Measurements from ENCODE around the gene MICAL2. TPM values are rescaled to one million over a fixed set of nuclear protein-coding genes. Genes with fewer than 3 reads are reported as not detected.
A peak's percentile ranks its signal among the peaks of the same experiment; 100 is the strongest.

The MICAL2 gene
- total RNA-seq, 1 donor from 2014 or later: 237 TPM

GRCh38 chr11:12226093-12226492, 115.7 kb downstream of the MICAL2 start:
- no peak overlapping the region for H3K4me3 ChIP-seq
- peak overlapping the region; percentile 94 to 98 for H3K27ac ChIP-seq
- no peaks in the 10 kb centered on the region for H3K27me3 ChIP-seq
- DNase-seq (ENCODE audit: low spot score in 2 of 2): no peak
- H3K9me3 ChIP-seq: no peaks in the 10 kb centered on the region
- H3K36me3 ChIP-seq: peaks cover 95 to 100% of the 10 kb centered on the region in 2 donors
- H3K4me1 ChIP-seq: peaks cover 24 to 40% of the 10 kb centered on the region in 2 donors
- intact Hi-C loops (cut with DNase I): no loop called here
- TF ChIP-seq, protein P1, sequence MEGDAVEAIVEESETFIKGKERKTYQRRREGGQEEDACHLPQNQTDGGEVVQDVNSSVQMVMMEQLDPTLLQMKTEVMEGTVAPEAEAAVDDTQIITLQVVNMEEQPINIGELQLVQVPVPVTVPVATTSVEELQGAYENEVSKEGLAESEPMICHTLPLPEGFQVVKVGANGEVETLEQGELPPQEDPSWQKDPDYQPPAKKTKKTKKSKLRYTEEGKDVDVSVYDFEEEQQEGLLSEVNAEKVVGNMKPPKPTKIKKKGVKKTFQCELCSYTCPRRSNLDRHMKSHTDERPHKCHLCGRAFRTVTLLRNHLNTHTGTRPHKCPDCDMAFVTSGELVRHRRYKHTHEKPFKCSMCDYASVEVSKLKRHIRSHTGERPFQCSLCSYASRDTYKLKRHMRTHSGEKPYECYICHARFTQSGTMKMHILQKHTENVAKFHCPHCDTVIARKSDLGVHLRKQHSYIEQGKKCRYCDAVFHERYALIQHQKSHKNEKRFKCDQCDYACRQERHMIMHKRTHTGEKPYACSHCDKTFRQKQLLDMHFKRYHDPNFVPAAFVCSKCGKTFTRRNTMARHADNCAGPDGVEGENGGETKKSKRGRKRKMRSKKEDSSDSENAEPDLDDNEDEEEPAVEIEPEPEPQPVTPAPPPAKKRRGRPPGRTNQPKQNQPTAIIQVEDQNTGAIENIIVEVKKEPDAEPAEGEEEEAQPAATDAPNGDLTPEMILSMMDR (IDR thresholded peaks at IDR 0.05): no peak

- TF ChIP-seq, protein P1 (IDR thresholded peaks at IDR 0.05): no peak
- peaks cover 9 to 37% of the 10 kb centered on the region in 2 donors for H3K4me1 ChIP-seq
- peak overlapping the region; percentile 94 to 98 for H3K27ac ChIP-seq
- no peak overlapping the region for H3K4me3 ChIP-seq
- no peaks in the 10 kb centered on the region for H3K9me3 ChIP-seq
- no peak for DNase-seq (ENCODE audit: low spot score in 2 of 2)
- intact Hi-C loops (cut with DNase I): loop anchor here (10.0 kb wide), 1 partner anchor 1085 kb away; no protein-coding TSS in a partner anchor
- peaks cover 69 to 78% of the 10 kb centered on the region in 2 donors for H3K36me3 ChIP-seq
- no peaks in the 10 kb centered on the region for H3K27me3 ChIP-seq
These were observed 119.2 kb downstream of the MICAL2 start for GRCh38 chr11:12229450-12230229.

- H3K36me3 ChIP-seq: peaks cover 49 to 74% of the 10 kb centered on the region in 2 donors
- TF ChIP-seq, protein P1 (IDR thresholded peaks at IDR 0.05): no peak
- H3K4me1 ChIP-seq: peaks cover 22 to 59% of the 10 kb centered on the region in 2 donors
- H3K27me3 ChIP-seq: no peaks in the 10 kb centered on the region
- peak overlapping the region; percentile 94 to 98 for H3K27ac ChIP-seq
- no peak overlapping the region for H3K4me3 ChIP-seq
- H3K9me3 ChIP-seq: no peaks in the 10 kb centered on the region
- intact Hi-C loops (cut with DNase I): loop anchor here (2.0 to 10.0 kb wide), 2 partner anchors 31 to 1087 kb away; no protein-coding TSS in a partner anchor
- DNase-seq (ENCODE audit: low spot score in 2 of 2): no peak
These were observed 121.8 kb downstream of the MICAL2 start for GRCh38 chr11:12232160-12232559.

DNA sequence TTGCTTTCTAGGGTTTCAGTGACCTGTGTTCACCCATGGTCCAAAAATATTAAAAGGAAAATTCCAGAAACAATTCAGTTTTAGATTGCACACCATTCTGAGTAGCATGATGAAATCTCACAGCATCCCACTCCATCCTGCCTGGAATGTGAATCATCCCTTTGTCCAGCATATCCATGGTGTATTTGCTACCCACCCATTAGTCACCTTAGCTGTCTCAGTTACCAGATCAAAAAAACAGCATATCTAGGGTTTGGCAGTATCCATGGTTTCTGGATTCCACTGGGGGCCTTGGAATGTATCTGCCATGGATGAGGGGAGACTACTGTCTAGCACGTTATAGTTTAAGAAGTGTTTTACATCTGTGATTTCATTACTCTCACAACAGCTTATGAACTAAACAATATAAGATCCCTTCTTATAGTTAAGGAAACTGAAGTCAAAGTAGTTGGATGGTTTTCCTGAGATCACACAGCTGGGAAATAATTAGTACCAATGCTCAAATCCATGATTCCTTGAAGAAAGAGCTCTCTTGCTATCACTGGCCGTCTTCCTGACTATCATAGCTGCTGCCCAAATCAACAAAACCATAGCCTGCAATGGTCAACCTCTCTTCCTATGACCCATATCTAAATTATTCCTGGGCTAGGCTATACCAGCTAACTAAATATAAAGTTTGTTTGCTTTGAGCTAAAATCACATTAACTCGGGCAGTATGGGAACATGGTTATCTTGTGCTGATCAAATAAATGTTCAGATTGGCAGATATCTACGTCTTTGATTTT, 122.6 kb downstream of the MICAL2 start:
- TF ChIP-seq, protein P1 (IDR thresholded peaks at IDR 0.05): no peak
- intact Hi-C loops (cut with DNase I): loop anchor here (2.0 to 10.0 kb wide), 2 partner anchors 32 to 1088 kb away; no protein-coding TSS in a partner anchor
- Histone ChIP-seq H3K27ac (peak overlapping the region; percentile 94 to 98), H3K9me3 (no peaks in the 10 kb centered on the region), H3K4me1 (peaks cover 22 to 67% of the 10 kb centered on the region in 2 donors), H3K4me3 (no peak overlapping the region), H3K36me3 (peaks cover 44 to 74% of the 10 kb centered on the region in 2 donors), H3K27me3 (no peaks in the 10 kb centered on the region)
- DNase-seq (ENCODE audit: low spot score in 2 of 2): no peak

DNA sequence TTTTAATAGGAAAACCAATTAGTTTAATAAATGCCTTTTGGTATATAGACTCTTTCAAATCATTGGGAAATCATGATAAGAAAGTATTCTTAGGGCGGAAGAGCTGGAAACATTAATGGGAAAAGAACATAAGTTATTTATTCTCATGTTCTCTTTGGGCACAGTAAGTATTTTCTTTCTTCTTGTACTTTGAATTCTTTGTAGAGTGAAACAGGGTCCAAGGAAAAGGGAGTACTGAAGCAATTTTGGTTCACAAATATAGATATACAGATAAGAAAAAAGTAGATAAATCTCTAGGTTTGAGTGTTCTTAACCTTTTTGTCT, 123.2 kb downstream of the MICAL2 start:
- H3K4me3 ChIP-seq: no peak overlapping the region
- H3K4me1 ChIP-seq: peaks cover 22 to 70% of the 10 kb centered on the region in 2 donors
- H3K9me3 ChIP-seq: no peaks in the 10 kb centered on the region
- H3K27me3 ChIP-seq: no peaks in the 10 kb centered on the region
- peaks cover 38 to 73% of the 10 kb centered on the region in 2 donors for H3K36me3 ChIP-seq
- H3K27ac ChIP-seq: peak overlapping the region; percentile 94 to 98
- DNase-seq (ENCODE audit: low spot score in 2 of 2): no peak
- TF ChIP-seq, protein P1 (IDR thresholded peaks at IDR 0.05): no peak
- intact Hi-C loops (cut with DNase I): loop anchor here (2.0 to 10.0 kb wide), 2 partner anchors 33 to 1089 kb away; no protein-coding TSS in a partner anchor

Data from ascending aorta (tissue), 2 donors.